NCI-H510A (cell line): ENCODE data around the gene DDX20.

Experiments
- DNase-seq: peaks from one replicate; lab custom pipeline; 2025; lab: John Stamatoyannopoulos, UW

The DDX20 gene

DNA sequence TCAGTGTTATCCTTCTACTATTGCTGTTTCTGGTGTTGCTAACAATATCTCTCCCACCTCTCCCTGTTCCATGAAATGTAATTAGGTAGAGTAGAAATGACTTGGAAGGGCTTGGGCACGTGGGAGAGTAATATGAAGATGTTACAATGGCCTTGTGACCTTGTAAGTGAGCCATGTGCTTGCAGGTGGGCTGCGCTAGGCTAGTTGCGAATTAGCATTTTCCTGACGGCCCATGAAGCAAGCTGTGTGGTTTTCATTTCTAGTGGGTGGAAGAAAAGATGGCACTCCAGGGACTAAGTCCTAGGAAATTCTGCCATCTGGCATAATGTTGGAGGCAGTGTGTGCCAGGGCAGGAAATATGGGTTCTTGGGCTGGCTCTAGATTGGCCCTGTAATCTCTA, 7.8 kb upstream of the DDX20 start:
- no peak for DNase-seq

DNA sequence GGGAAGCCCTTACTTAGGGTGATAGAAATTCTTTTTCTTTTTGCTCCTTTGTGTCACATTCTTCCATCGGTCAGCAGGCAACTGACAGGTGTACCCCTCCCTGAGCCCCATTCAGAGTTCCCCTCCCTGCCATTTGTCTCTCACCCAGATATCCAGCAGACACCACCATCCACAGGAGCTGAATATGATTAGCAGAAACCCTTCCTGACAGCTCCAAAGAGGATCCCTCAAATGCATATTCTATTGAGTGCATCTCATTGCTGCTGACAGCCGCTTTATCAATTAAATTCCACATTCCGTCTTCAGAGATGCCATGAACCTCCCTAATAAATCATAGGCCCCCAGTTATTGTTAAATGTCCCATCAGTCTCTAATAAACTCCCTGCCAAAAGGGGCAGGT, 6.1 kb upstream of the DDX20 start:
- no peak for DNase-seq

DNA sequence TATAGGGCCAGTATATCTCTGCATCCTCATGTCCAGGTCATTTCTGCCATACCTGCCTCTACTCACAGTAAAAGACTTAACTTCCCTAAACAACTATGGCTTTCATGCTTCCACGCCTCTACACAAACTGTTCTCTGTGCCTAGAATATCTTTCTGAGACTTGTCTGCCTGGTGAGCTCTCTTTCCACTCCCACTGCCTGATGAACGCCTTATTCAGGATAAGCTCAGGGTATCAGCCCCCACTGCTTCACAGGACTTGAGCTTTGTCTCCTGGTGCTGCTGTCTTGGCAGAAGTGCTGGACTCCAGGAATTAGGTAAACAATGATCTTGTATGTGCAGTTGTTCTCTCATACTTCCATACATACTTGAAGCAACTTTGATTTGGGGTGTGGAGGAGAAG, 4.8 kb upstream of the DDX20 start:
- DNase-seq: no peak

GRCh38 chr1:111751906-111752575, 3.7 kb upstream of the DDX20 start:
- no peak for DNase-seq

DNA sequence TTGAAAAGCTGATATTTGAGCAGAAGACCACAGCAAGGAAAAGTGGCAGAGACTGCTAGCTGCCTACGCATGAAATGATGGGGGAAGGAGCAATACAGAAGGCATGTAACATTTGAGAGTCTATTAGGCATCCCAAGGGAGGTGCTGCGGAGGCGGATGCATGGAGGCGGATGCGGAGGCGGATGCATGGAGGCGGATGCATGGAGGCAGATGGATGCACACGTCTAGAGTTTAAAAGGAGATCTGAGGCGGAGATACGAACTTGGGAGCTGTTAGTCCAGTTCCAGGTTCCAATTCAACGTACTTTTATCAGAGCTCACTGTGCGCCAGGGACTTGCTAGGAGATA, 744 bp upstream of the DDX20 start:
- peak; percentile 63 for DNase-seq

DNA sequence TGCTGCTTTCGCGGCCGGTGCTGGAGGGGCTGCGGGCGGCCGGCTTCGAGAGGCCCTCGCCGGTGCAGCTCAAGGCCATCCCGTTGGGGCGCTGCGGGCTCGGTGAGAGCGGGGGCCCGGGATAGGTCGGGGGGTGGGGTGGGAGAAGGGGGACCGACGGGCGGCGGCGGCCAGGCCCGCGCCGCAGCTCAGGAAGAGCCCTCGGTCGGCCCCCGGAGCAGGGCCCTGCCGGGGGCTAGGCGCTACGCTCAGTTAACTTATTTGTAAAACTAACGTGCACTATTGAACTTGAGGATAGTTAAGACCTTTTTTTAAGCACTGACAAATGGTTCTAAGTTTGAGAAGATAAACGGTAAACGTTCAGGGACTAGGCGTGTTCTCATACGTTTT, 418 bp downstream of the DDX20 start:
- no peak for DNase-seq

- DNase-seq: no peak
Observed at GRCh38 chr1:111758373-111758772, 2.7 kb downstream of the DDX20 start.

GRCh38 chr1:111761717-111762116, 6.0 kb downstream of the DDX20 start:
- no peak for DNase-seq

DNA sequence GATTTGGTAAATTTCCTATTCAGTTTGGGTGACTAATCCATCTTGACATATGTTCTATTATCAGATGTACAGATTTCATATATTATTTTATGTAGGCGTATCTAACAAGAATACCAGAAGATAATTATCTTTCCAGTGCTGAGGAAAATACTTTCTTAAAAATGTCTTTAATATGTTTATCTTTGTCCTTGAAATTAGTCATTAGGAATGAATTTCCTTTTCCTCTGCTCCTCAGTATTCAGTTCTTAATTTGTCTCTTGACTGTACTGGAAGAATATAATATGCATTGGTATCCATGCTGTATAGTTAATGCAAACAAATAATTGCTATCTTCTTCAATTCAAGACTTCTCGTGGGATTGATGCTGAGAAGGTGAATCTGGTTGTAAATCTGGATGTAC, 6.6 kb downstream of the DDX20 start:
- no peak for DNase-seq

DNA sequence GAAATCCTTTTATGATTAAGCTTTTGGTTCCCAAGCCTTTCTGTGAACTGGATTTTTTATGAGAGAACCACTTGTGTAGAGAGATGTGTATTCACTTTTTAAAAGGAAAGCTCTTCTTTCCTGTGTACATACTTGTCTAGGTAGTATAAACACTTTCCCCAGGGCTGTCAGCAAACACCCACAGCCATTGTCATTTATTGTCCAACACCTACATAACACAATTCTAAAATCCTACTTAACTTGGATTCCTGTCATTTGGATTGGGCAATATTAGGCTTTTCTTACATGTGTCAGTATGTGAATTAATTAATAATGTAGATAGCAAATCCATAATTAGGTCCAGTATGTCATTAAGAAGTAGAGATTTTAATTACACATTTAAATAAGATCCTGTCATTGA, 12.3 kb downstream of the DDX20 start:
- peak; percentile 10 for DNase-seq

DNA sequence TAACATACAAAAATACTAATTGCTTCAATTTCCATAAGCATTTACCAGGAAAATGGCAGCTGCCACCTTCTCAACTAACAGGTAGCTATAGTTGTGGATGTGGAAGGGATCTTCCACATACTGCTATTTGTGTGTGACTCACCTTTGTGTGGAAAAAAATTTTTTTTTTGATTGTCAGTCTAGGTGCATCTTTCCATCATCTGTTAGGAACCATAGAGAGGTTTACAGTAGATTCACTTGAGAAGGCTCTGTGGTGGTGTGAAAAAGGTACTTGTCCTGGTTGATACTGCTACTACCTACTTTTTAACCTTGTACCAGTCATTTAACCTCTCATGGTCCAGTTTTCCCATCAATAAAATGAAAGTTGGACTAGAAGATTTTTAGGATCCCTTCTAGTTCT, 12.9 kb downstream of the DDX20 start:
- DNase-seq: no peak

- no peak for DNase-seq
Observed at GRCh38 chr1:111769517-111770146, 13.9 kb downstream of the DDX20 start.

- no peak for DNase-seq
Observed at GRCh38 chr1:111770916-111771315, 15.2 kb downstream of the DDX20 start.

DNA sequence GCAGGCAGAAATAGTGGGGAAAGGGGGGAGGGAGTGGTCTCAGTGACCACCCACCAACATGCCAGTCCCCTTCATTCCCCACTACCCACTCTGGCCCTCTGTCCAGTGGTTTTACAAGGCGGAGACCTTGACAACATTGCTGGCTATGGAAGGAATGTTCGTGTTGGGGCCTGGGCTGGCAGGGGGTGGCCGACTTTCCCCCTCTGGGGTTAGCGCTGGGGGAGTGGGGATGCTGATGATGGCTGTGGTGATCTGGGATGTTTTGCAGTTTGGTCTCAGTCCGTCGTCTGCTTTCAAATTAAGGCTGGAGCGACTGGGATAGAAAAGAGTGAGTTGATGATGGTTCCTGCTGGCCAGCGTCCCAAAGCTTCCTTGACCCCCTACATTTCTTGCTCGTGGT, 20.3 kb downstream of the DDX20 start:
- DNase-seq: no peak

DNA sequence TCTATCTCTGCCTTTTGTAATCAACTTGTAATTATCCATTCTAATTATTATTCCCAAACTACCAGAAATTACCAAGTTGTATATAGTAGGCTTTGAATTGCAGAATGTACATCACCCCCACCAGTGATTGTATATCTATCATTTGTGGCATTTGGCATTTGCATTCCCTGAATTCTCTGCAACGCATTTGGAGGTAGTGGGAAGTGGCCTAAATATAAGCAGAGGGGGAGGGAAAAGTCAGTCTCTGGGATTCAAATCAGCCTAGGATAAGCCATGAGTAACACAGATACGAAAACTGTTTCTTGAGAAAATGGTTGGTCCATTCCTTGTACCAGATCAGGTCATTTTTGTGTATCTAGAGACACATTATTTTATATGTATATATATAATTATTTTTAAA, 20.7 kb downstream of the DDX20 start:
- no peak for DNase-seq

DNA sequence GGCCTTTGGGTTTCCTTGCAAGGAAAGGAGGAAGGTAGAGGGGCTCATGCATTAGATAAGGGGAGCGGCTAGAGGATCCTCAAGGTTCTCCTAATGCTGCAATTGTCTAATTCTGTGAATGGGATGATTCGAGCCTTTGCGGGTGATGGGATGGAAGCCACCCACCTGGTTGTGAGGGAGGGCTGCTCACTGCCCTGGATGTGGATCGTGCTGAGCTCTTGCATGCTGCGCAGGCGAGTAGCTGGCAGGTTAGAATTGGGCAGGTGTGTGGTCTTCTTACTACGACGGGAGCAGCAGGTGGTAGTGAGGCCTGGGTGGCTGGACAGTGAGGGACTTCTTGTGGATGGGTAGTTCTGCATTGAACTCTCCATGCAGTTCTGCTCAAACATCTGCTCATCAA, 21.2 kb downstream of the DDX20 start:
- no peak for DNase-seq

- DNase-seq: no peak
Observed at GRCh38 chr1:111777301-111777700, 21.6 kb downstream of the DDX20 start.

- no peak for DNase-seq
Observed at GRCh38 chr1:111778066-111778465, 22.4 kb downstream of the DDX20 start.

DNA sequence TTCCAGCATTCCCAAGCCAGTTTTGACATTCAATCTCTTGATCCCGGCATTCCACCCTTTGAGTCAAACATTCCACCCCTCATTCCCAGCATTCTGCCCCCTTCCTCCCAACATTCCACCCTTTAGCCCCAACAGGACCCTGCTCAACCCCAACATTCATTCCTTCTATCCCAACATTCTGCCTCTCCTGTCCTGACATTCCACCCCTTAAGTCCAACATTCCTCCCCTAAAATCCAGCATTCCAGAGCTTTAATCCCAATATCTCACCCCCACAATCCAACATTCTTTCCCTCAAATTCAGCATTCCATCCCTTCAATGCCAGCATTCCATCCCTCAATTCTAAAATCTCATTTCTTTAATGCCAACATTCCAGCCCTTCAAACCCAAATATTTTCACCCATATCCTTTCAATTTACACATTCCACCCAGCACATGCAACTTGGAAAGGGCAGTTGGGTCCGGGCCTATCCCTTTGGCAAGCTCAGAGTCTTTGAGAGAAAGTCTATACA, 22.9 kb downstream of the DDX20 start:
- no peak for DNase-seq

GRCh38 chr1:111779546-111779945, 23.8 kb downstream of the DDX20 start:
- no peak for DNase-seq

GRCh38 chr1:111784273-111784901, 28.7 kb downstream of the DDX20 start:
- no peak for DNase-seq

GRCh38 chr1:111786669-111787207, 31.0 kb downstream of the DDX20 start:
- DNase-seq: no peak

- DNase-seq: no peak
Observed at GRCh38 chr1:111789142-111789541, 33.4 kb downstream of the DDX20 start.
